Fibroblast of lung (primary cell): ENCODE results near the gene IL6R. TPM values are rescaled to one million over a fixed set of nuclear protein-coding genes. Genes with fewer than 3 reads are reported as not detected.

Experiments
- DNase-seq, 2 donors: peaks; one replicate each; pipeline versions ENCODE4 v3.0.0 to v3.0.0-alpha.2; 2010; ENCODE audit warnings: low read depth in 2 of 2
- H2AFZ ChIP-seq: 2 replicates; pipeline ENCODE4 v1.5.1; 2012; ENCODE audit warnings: low read length, control low read depth, inconsistent platforms
- H3K27ac ChIP-seq: 2 replicates; pipeline ENCODE4 v1.5.1; 2011; ENCODE audit warnings: low read length, control low read depth; ENCODE audit not compliant: insufficient read depth
- H3K27me3 ChIP-seq: 2 replicates; pipeline ENCODE4 v1.5.1; 2011; ENCODE audit warnings: mild to moderate bottlenecking, low read length; ENCODE audit not compliant: control insufficient read depth, insufficient read depth
- H3K36me3 ChIP-seq: 2 replicates; pipeline ENCODE4 v1.5.1; 2011; ENCODE audit warnings: low read length; ENCODE audit not compliant: control insufficient read depth, insufficient read depth
- H3K4me1 ChIP-seq: 2 replicates; pipeline ENCODE4 v1.5.1; 2011; ENCODE audit warnings: low read length; ENCODE audit not compliant: control insufficient read depth, insufficient read depth; ENCODE audit errors: extremely low read depth
- H3K4me2 ChIP-seq: 2 replicates; pipeline ENCODE4 v1.5.1; 2011; ENCODE audit warnings: low read length, control low read depth; ENCODE audit not compliant: insufficient read depth; ENCODE audit errors: extremely low read depth
- H3K4me3 ChIP-seq, 4 experiments: fragments of 200-600 bp in 1 of 4; sonication (generic) in 1 of 4; replicated peaks in 1 of 4; 2 replicates each; pipeline ENCODE4 v1.5.1; 2011 to 2016; ENCODE audit warnings: low read length in 4 of 4, low read depth in 3 of 4, mild to moderate bottlenecking in 3 of 4, control low read depth in 2 of 4, inconsistent platforms in 1 of 4, mixed read lengths in 1 of 4; ENCODE audit not compliant: insufficient read depth in 1 of 4; ENCODE audit errors: control extremely low read depth in 1 of 4
- H3K79me2 ChIP-seq: 2 replicates; pipeline ENCODE4 v1.5.1; 2012; ENCODE audit warnings: mild to moderate bottlenecking, low read length, inconsistent platforms; ENCODE audit not compliant: control insufficient read depth, insufficient read depth
- H3K9ac ChIP-seq: 2 replicates; pipeline ENCODE4 v1.5.1; 2011; ENCODE audit warnings: mild to moderate bottlenecking, low read length, control low read depth; ENCODE audit not compliant: insufficient read depth
- H3K9me3 ChIP-seq: 2 replicates; pipeline ENCODE4 v1.5.1; 2012; ENCODE audit warnings: low read depth, low read length; ENCODE audit not compliant: control insufficient read depth, insufficient read depth
- H4K20me1 ChIP-seq: 2 replicates; pipeline ENCODE4 v1.5.1; 2011; ENCODE audit warnings: low read length; ENCODE audit not compliant: control insufficient read depth, insufficient read depth; ENCODE audit errors: extremely low read depth
- EZH2 ChIP-seq: IDR thresholded peaks from 2 replicates; pipeline ENCODE4 v1.5.1; 2012; ENCODE audit warnings: low read length, control low read depth, mild to moderate bottlenecking; ENCODE audit errors: missing control alignments
- polyA plus RNA-seq, 2 donors: library from polyadenylated mRNA; depleted of rRNA in 1 of 2; stranded (reverse) in 1 of 2; unstranded in 1 of 2; fragments of >200 nt; gene quantifications; 2 replicates each; pipeline ENCODE4 v1.2.1, GENCODE V29; 2011 to 2012; ENCODE audit warnings: missing spikeins in 1 of 2
- total RNA-seq: library from RNA; depleted of rRNA; stranded (reverse); fragments of >200 nt; gene quantifications from 2 replicates; pipeline ENCODE4 v1.2.1, GENCODE V29; 2014
- TF ChIP-seq, protein P1 (sequence below), 2 donors: IDR thresholded peaks in 1 of 2; conservative IDR thresholded peaks in 1 of 2; 1 replicate in 1 of 2; 2 replicates in 1 of 2; pipeline ENCODE4 v1.5.1; 2011 to 2012; ENCODE audit warnings: low read length in 2 of 2, control low read depth in 1 of 2, inconsistent platforms in 1 of 2, low read depth in 1 of 2, mild to moderate bottlenecking in 1 of 2

Gene IL6R
- total and polyA plus RNA-seq, 2 donors (not counting 1 experiment from before 2014, with no cell fraction given) = 21.0 to 22.7 TPM

DNA sequence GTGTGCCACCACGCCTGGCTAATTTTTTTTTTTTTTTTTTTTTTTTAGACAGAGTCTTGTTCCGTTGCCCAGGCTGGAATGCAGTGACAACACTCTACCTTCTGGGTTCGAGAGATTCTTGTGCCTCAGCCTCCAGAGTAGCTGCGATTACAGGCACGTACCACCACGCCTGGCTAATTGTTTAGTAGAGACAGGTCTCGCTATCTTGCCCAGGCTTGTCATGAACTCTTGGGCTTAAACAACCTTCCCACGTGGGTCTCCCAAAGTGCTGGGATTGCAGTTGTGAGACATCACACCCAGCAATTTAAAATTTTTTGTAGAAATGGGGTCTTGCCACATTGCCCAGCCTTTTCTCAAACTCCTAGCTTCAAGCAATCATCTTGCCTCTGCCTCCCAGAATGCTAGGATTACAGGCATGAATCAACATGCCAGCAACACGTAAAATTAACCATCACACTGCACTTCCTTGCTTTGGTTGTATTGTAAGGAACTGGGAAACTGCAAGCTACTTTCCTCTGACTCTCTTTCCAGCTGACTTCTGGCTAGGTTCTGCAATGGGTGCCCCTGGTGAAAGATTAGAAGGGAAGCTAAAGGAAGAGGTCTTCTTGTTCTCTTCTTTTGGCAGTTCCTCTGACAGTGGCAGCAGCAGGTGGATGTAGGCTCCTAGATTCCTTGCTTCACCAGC is 13.9 kb upstream of the IL6R start:
- DNase-seq = no peak
- no peaks in the 10 kb centered on the region for H3K79me2 ChIP-seq
- H3K9me3 ChIP-seq = no peaks in the 10 kb centered on the region
- H3K4me1 ChIP-seq = no peaks in the 10 kb centered on the region
- TF ChIP-seq EZH2 = no peak
- TF ChIP-seq, protein P1, sequence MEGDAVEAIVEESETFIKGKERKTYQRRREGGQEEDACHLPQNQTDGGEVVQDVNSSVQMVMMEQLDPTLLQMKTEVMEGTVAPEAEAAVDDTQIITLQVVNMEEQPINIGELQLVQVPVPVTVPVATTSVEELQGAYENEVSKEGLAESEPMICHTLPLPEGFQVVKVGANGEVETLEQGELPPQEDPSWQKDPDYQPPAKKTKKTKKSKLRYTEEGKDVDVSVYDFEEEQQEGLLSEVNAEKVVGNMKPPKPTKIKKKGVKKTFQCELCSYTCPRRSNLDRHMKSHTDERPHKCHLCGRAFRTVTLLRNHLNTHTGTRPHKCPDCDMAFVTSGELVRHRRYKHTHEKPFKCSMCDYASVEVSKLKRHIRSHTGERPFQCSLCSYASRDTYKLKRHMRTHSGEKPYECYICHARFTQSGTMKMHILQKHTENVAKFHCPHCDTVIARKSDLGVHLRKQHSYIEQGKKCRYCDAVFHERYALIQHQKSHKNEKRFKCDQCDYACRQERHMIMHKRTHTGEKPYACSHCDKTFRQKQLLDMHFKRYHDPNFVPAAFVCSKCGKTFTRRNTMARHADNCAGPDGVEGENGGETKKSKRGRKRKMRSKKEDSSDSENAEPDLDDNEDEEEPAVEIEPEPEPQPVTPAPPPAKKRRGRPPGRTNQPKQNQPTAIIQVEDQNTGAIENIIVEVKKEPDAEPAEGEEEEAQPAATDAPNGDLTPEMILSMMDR (conservative IDR thresholded peaks at IDR 0.05 in 1 of 2, IDR thresholded peaks at IDR 0.05 in 1 of 2; ENCODE audit: low read depth in 1 of 2, low read length in 2 of 2) = no peak
- H3K9ac ChIP-seq = no peak overlapping the region
- H3K36me3 ChIP-seq = no peaks in the 10 kb centered on the region
- no peak overlapping the region for H3K27ac ChIP-seq
- peaks cover 5% of the 10 kb centered on the region for H3K27me3 ChIP-seq
- no peaks in the 10 kb centered on the region for H4K20me1 ChIP-seq
- no peak overlapping the region for H3K4me3 ChIP-seq
- H3K4me2 ChIP-seq = no peak overlapping the region
- H2AFZ ChIP-seq = no peak overlapping the region

GRCh38 chr1:154398141-154398540 is 7.0 kb upstream of the IL6R start:
- H3K27ac ChIP-seq = no peak overlapping the region
- no peak overlapping the region for H2AFZ ChIP-seq
- no peak for TF ChIP-seq EZH2
- TF ChIP-seq, protein P1 (conservative IDR thresholded peaks at IDR 0.05 in 1 of 2, IDR thresholded peaks at IDR 0.05 in 1 of 2; ENCODE audit: low read depth in 1 of 2, low read length in 2 of 2) = no peak
- no peak overlapping the region for H3K4me3 ChIP-seq
- H4K20me1 ChIP-seq = no peaks in the 10 kb centered on the region
- H3K36me3 ChIP-seq = no peaks in the 10 kb centered on the region
- peaks cover 6% of the 10 kb centered on the region for H3K27me3 ChIP-seq
- no peaks in the 10 kb centered on the region for H3K4me1 ChIP-seq
- no peaks in the 10 kb centered on the region for H3K79me2 ChIP-seq
- no peak for DNase-seq
- H3K4me2 ChIP-seq = no peak overlapping the region
- no peaks in the 10 kb centered on the region for H3K9me3 ChIP-seq
- H3K9ac ChIP-seq = no peak overlapping the region

- no peak overlapping the region for H3K4me2 ChIP-seq
- no peaks in the 10 kb centered on the region for H3K79me2 ChIP-seq
- H3K27me3 ChIP-seq = peaks cover 11% of the 10 kb centered on the region
- H3K4me1 ChIP-seq = no peaks in the 10 kb centered on the region
- H2AFZ ChIP-seq = no peak overlapping the region
- H3K9ac ChIP-seq = no peak overlapping the region
- no peaks in the 10 kb centered on the region for H3K9me3 ChIP-seq
- DNase-seq = no peak
- TF ChIP-seq EZH2 = no peak
- TF ChIP-seq, protein P1 (conservative IDR thresholded peaks at IDR 0.05 in 1 of 2, IDR thresholded peaks at IDR 0.05 in 1 of 2; ENCODE audit: low read depth in 1 of 2, low read length in 2 of 2) = no peak
- no peak overlapping the region for H3K4me3 ChIP-seq
- H3K36me3 ChIP-seq = no peaks in the 10 kb centered on the region
- no peaks in the 10 kb centered on the region for H4K20me1 ChIP-seq
- H3K27ac ChIP-seq = no peak overlapping the region
Observed at GRCh38 chr1:154398678-154399077, 6.5 kb upstream of the IL6R start.
